Tongue (tissue), 2 donors: ENCODE results near the gene P3H1. TPM values are rescaled to one million over a fixed set of nuclear protein-coding genes. Genes with fewer than 3 reads are reported as not detected.

Experiments
- DNase-seq: peaks from one replicate; pipeline ENCODE4 v3.0.0-alpha.2; 2015
- total RNA-seq: library from RNA; depleted of rRNA; stranded (reverse); fragments of >200 nt; gene quantifications from one replicate; pipeline ENCODE4 v1.2.3, GENCODE V29; 2014

Gene P3H1
- total RNA-seq, 1 donor from 2014 or later, result 54.8 TPM

DNA sequence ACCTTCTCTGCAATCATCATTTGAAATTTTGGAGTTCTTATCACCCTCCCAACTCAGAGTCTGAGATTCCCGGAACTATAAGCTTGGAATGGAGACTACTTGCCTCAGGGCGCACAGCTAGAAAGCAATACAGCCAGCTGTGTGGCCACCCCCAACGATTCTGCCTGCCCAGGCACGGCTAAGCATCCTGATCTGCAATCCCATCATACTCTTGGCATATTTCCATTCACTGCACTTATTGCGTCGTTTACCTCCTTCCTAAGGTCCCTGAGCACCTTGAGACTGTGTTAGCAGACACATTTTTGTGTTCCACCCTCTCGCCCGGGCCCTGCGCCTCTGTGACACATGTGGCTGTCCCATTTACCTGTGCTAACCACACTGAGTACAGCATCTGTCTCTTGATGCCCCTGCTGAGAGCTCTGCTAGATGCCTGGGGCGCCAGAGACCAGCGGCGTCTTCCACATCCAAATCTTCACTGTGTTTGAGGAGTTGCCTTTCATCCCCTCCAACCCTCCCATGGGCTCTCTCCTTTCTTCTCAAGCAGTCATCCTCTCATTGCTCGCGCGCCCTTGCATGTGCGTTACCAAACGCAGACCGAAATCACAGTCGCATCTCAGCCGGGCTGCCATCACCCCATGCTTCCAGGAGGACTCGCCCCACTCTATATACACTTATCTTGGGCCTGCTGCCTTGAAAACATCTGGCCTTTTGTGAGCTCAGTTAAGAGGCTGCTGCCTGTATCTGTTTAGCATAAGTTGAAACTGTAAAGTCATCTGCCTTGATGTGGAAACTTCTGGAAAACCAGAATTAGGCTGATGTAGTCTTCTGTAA is 23.3 kb downstream of the P3H1 start:
- DNase-seq, result peak; percentile 61

DNA sequence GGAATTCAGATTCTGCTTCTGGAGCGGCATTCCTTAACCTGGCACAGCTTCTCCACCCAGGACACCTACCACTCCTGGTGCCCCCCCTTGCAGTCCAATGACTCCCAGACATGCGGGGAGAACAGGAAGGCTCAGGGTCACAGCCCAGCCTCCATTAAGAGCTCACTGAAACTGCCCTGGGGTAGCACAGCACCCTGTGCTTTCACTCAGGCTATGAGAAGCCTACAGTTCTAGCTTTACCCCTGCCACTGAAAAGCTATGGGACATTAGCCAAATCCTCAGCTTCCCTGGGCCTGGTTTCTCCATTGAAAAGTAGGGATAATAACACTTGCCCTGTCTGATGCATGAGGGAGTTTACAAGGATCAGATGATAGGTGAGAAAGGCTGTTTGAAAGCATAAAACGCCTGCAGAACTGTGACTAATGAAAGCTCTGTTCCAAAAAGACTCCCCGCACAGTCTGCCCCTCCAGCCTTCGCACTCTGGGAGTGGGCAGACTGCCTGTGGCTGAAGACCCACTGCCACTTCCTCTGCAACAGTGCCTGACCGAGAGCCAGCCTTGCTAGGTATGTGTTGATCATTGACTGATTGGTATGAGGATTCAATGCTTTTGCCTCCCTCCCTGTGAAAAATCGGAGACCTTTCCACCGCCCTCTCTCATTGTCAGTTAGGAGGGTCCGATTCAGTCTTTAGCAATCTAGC is 24.1 kb downstream of the P3H1 start:
- no peak for DNase-seq

GRCh38 chr1:42742141-42742540 is 24.7 kb downstream of the P3H1 start:
- no peak for DNase-seq

DNA sequence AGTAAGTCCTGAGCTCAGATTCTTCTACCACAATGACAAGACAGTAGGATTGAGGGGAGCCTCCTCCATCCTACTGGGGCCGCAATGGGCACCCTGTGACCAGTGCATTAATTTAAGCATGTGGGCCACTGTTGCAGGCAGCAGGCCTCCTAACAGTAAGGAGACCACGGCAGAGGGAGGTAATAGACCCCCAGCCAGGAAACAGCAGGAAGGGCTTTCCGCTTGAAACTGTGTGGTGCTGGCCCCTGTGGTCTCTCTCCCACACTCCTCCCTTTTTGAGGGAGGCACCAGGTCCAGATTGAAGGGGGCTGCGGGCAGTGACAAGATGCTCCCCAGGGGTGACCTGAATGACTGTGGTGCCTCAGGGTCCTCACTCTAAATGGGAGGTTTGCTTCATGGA is 25.1 kb downstream of the P3H1 start:
- no peak for DNase-seq

DNA sequence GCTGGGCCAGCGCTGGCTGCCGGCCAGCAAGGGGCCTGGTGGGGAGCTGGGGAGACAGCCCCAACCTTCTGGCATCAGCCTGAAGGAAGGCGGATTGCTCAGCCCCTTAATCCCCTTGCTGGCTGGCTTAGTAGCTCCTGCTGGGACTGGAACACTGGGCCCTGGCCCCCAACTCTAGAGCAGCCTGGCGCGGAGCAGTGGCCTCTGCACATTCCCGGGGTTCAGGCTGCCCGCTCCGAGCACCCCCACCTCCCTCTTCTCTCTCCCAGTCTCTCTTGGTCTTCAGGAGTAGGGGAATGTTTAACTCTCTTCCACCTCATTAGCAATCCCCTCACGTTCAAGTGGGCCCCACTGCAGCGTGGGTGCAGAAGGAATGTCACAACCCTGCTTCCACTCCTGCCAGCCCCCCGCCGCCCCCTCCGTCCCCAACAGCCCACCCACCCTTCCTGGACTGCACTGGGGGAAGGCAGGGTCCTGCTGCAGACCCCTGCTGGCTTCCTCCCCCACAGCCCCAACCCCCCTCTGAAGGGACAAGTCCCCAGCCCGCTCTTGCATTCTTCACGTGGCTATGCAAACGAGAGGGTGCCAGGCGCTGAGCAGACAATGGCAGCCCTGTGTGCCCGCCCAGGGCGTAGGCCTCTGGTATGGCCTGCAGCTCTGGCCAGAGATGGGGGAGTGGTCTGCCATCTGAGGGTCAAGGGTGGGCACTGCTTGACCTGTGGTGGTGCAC is 25.8 kb downstream of the P3H1 start:
- no peak for DNase-seq

DNA sequence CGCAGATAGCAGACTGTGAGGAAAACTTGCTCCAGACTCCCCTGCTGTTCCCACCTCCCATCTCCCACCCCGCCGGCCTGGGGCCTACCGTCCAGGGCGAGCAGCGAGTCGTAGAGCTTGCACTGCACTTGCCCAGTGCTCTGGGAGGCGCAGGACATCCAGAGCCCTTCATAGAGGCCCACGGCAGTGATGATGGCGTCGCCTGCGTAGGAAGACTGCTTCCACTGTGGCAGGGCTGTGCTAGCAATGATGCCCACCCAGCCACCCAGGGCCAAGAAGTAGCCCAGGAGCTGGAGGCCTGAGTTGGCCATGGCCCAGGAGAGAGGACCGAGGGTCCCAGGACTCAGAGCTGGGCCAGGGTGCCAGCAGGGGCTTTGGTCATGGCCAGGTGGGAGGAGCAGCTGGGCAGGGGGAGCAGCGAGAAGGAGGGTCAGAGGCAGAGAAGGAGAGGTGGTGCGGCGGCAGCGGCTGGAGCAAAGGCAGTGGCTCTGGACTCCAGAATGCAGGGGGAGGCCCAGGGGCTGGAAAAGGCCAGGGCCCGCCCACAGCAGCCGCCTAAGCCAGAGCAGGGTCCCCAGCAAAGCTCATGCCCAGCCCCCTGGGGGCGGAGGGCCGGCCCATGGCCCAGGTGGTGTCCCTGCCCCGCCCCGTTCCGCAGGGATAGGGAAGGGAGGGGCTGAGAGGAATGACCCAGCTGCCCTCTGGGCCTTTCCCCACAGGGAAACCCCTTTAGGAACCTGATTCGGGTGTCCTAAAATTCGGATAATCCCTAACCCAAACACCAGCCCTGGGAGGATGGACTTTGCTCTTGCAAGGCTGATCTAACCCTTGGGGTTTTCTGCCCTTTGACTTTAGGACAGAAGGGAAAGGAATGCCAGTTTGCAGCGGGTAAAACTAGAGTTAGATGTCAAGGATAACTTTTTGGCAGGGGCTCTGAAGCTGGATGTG is 26.8 kb downstream of the P3H1 start, which contains the start of gene CLDN19:
CLDN19 (minus strand) TSS at position 484 of the 948 bp plus-strand sequence; CDS start at position 311, 173 bp downstream.
- peak; percentile 36 for DNase-seq

DNA sequence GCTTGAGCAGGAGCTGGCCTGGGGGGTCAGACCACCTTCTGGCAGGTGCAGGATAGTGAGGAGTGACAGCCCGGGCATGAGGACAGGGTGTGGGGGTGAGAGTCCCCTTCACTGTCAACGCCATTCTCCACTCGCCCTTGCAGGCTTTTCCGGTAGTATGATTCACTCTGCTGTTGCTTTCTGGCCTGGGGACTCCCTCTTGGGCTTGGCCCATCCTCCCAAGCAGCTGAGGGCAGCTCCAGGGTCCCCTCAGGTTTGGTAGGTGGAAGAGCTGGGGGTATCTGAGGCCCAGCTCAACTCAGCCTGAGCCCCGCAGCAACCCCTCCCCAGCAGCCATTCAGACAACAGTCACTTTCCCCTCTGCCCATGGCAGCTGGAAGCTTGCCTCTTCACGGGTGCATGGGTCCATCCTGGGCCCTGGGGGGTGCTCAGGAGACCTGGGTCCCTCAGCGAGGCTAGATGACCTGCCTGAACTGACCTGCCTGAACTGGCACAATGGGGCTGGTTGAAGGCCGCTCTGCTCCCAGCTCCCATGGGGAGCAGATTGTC is 28.1 kb downstream of the P3H1 start:
- DNase-seq, result no peak

DNA sequence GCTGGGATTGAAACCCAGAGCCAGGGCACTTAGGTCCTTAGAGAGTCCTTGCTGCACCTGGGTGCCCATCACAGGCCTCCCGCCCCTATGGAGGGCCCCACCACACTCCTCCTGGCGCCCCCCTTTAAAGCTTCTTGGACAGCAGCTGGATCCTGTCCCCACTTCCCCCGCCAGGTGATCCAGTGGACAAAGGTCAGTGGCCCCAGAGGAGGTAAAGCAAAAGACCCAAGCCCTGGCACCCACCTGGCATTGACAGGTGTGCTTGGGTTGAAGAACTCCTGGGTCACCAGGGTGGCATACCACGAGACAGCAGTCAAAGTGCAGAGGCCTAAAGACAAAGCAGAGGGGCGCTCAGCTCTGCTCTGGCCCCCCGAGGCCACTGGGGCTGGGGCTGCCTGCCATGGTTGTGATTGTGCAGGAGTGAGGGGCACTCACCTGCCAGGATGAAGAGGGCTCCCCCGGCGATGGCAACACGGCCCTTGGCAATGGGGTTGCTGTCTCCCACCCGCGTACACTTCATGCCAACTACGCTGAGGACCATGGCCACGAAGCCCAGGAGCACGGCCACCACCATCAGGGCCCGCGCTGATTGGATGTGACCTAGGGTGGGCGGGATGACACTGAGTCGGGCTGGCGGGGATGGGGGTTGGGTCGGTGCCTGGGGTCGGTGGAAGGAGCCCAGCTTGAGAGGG is 28.7 kb downstream of the P3H1 start:
- DNase-seq, result no peak

DNA sequence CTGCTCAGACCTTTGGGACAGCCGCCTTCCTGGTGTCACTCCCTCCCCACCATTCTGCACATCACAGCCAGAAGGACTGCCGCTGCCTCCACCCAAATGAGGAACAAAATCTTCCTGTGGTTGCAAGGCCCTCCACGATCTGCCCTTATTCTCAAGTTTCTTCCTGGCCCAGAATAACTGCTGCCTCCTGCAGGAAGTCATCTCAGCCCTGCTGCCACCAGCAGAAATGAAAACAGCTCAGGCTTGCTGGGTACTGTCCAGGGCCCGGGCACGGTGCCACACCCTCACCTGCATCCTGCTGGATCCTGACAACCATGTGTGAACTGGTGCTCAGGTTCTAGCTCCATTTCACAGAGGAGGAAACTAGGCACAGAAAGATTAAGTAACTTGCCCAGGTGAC is 29.6 kb downstream of the P3H1 start:
- no peak for DNase-seq

GRCh38 chr1:42736571-42737200 is 30.1 kb downstream of the P3H1 start:
- DNase-seq, result no peak

- DNase-seq, result no peak
These were observed 30.7 kb downstream of the P3H1 start for GRCh38 chr1:42736152-42736551.

DNA sequence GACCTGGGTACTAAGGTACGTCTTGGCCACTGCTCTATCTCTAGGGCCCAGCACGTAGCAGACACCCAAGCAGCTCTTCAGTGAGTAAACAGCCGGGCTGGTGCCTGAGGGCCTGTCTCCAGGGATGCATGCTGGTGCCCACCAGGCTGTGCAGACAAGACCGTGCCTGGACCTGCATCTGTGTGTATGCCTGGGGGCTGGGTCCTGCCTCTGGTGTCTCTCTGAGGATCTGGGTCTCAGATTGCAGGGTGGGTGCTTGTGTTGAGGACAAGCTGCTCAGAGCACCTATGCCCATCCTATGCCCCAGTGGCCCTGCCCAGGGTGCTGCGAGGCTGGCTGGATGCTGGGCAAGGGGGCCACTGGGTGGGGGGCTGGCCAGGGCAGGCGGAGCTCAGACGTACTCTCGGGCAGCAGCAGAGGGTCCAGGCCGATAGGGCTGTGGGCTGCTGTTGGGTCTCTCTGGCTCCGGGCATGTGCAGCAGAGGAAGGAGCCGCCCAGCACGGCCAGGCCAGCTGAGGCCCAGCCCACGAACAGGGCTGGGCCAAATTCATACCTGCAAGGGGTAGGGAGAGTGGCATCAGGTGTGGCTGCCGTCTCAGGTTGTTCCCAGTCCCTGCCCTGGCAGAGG is 31.2 kb downstream of the P3H1 start:
- no peak for DNase-seq

DNA sequence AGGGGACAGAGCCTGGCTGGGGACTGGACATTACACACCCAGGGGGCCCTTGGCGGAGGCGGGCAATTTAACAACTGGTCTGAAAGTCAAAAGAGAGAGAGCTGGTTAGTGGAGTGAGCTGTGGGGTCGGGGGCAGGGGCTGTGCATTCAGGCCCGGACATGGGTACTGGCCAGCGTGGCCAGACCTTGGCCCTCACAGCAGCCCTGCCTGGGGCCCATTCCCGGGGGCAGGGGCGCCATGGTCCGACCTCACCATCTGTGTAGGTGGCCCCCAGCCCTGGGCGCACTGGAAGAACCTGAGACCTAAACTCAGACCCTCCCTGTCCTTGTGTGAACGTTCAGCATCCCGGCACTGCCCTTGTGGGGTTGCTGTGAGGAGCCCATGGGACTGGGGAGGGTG is 31.8 kb downstream of the P3H1 start:
- no peak for DNase-seq

- no peak for DNase-seq
These were observed 32.4 kb downstream of the P3H1 start for GRCh38 chr1:42734201-42735035.

- no peak for DNase-seq
These were observed 33.2 kb downstream of the P3H1 start for GRCh38 chr1:42733415-42734200.

DNA sequence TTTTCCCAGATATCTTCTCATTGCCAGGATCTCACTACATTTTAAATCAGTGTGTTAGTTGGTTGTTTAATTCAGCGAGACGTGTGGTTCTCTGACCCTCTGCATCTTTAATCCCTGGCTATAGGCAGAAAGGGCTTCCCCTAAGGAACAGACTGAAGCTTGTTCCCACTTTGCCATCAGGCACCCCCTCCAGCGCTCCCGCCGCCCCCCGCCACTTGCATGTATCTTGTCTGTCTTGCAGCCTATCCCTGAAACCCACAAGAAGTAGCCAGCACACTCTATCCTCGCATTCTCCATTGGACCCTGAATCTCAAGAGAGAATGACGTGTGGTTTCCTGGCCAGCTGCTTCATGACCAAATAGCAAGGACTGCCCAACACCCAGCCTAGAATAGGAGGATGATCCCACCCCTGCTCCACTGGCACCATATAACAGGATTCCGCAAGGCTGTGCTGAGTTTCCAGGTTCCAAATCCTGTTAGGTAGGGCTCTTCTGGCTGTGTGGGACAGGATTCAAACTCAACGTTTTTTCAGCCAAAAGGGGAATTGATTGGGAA is 34.6 kb downstream of the P3H1 start:
- no peak for DNase-seq

DNA sequence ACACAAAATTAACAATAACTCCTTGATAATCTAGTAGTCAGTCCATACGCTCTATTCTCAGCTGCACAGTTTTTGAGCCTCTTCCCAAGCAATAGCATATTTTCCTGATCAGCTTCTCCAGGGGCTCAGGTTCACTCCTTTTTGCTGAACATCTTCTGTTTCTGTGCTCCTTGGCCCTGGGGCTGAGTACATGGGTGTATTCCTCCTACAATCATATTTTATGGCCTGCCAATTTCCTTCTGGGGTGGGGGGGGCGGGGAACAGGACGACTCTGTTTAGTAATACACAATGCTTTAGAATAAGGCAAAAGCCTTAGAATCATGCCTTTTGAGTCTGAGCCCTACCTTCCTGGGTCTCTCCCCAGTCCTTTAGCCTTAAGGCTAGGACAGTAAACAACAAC is 35.2 kb downstream of the P3H1 start:
- no peak for DNase-seq

DNA sequence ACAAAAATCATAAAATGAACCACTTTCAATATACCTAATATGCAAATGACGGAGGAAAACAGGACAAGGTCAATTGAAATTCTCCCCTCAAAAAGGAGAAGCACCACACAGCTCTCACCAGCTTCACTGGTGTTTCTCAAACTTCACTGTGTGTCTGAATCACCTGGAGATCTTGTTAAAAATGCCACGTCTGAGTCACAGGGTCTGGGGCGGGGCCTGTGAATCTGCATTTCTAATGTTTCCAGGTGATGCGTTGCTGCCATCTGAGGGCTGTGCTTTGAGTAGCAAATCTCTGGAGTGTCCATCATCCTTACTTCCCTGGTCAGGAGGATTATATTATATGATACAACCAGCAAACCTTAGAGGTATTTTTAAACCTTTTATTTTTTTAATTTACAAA is 35.8 kb downstream of the P3H1 start:
- no peak for DNase-seq
